Measurements from ENCODE around the gene KLHL40. TPM values are rescaled to one million over a fixed set of nuclear protein-coding genes. Genes with fewer than 3 reads are reported as not detected.

Gene KLHL40
- total and polyA plus RNA-seq, 9 of the 15 experiments (the other 6 are each of a cell fraction or from before 2014, with no cell fraction given) = not detected

DNA sequence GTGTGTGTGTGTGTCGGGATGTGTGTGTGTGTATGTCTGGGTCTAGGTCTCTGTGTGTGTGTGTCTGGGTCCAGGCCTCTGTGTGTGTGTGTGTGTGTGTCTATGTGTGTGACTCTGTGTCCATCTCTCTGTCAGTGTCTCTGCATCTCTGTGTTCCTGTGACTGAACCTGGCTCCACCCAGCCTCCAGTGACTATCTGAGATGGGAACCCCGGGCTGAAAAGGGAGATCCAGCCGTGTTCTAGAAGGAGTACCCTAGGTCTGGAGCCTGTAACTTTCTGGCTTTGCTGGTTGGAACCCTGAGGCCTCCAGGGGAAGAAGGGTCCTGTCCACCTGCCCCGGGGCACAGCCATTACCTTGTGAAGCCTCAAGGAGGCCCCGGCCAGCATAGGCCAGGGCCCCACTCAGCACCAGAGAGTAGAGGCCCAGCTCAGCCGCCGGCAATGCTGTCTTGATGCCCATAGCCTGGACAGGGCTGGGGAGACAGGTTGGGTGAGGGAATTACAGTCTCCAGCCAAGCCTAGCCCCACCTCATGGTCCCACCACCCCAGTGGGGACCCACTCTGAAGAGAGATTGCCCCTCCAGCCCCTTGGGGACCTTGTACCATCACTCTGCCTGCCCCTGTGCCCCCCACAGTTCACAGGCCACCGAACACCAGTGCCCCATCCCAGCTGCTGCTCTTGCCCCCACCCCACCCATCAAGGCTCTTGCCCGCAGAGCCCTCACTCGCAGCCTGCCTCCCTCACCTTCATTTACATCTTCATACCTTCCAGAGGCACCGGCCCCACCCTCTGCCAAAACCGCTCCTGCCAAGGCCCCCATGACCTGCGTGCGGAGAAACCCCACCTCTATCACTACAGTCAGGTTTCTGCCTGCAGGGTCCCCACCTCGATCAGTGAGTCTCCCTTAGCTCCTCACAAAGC is 15.3 kb downstream of the KLHL40 start:
- no TSS peak for BruUV-seq (replicated peaks)
- Histone ChIP-seq H3K4me3 (no peak overlapping the region), H3K4me2 (ENCODE audit: insufficient read depth, low read length) (no peak overlapping the region), H3K36me3 (ENCODE audit: control insufficient read depth, insufficient read depth, low read length) (no peaks in the 10 kb centered on the region), H3K27me3 (ENCODE audit: control insufficient read depth in 2 of 2, insufficient read depth in 2 of 2, low read length in 2 of 2) (peaks cover 6 to 43% of the 10 kb centered on the region in 2 experiments), H3K9me3 (replicated peaks; ENCODE audit: control insufficient read depth, insufficient read depth, low read depth, low read length) (no peaks in the 10 kb centered on the region), H3K4me1 (replicated peaks in 1 of 2; ENCODE audit: control insufficient read depth in 2 of 2, insufficient read depth in 2 of 2, low read length in 2 of 2) (peaks cover 0 to 17% of the 10 kb centered on the region in 2 experiments; a peak in 1 of 5 replicates), H2AFZ (ENCODE audit: low read depth, low read length) (no peak overlapping the region), H4K20me1 (replicated peaks; ENCODE audit: control insufficient read depth, insufficient read depth, low read length) (peaks cover 16% of the 10 kb centered on the region), H3K9ac (ENCODE audit: insufficient read depth in 1 of 2, low read depth in 2 of 2, low read length in 2 of 2) (no peak overlapping the region), H3K27ac (ENCODE audit: extremely low read depth, low read depth, low read length) (no peak overlapping the region), H3K79me2 (ENCODE audit: control insufficient read depth, insufficient read depth, low read length) (no peaks in the 10 kb centered on the region), H3K9me1 (ENCODE audit: control insufficient read depth, insufficient read depth, low read length) (peaks cover 5% of the 10 kb centered on the region)
- peak in 1 of 4 experiments; percentile 10 for DNase-seq (ENCODE audit: extremely low read depth in 1 of 4, low spot score in 3 of 4)
- no peak for FAIRE-seq
- in situ Hi-C loops (cut with MboI) = no loop called here
- 4% methylated on average over 15 of the region's 15 CpGs for WGBS (ENCODE audit: insufficient coverage, low coverage, missing lambda C conversion rate)
- POLR2A ChIA-PET = interaction anchor here (0.6 kb wide), 1 partner anchor 182 kb away, joined by 4 read pairs; no protein-coding TSS in a partner anchor
- no peak for ATAC-seq
- intact Hi-C loops (cut with micrococcal nuclease) = no loop called here
- CTCF ChIA-PET (ENCODE audit: low intra/inter-chr PET ratio) = interaction anchor here (0.6 kb wide), 1 partner anchor 130 kb away, joined by 4 read pairs; no protein-coding TSS in a partner anchor
- TF ChIP-seq, protein P1, sequence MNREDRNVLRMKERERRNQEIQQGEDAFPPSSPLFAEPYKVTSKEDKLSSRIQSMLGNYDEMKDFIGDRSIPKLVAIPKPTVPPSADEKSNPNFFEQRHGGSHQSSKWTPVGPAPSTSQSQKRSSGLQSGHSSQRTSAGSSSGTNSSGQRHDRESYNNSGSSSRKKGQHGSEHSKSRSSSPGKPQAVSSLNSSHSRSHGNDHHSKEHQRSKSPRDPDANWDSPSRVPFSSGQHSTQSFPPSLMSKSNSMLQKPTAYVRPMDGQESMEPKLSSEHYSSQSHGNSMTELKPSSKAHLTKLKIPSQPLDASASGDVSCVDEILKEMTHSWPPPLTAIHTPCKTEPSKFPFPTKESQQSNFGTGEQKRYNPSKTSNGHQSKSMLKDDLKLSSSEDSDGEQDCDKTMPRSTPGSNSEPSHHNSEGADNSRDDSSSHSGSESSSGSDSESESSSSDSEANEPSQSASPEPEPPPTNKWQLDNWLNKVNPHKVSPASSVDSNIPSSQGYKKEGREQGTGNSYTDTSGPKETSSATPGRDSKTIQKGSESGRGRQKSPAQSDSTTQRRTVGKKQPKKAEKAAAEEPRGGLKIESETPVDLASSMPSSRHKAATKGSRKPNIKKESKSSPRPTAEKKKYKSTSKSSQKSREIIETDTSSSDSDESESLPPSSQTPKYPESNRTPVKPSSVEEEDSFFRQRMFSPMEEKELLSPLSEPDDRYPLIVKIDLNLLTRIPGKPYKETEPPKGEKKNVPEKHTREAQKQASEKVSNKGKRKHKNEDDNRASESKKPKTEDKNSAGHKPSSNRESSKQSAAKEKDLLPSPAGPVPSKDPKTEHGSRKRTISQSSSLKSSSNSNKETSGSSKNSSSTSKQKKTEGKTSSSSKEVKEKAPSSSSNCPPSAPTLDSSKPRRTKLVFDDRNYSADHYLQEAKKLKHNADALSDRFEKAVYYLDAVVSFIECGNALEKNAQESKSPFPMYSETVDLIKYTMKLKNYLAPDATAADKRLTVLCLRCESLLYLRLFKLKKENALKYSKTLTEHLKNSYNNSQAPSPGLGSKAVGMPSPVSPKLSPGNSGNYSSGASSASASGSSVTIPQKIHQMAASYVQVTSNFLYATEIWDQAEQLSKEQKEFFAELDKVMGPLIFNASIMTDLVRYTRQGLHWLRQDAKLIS (CRISPR knock-in tag; IDR thresholded peaks at IDR 0.05) = peak; percentile 3; the same call in 1 of the 2 replicates
- no peak for TF ChIP-seq DACH1 (IDR thresholded peaks at IDR 0.05; ENCODE audit: partially characterized antibody)
